Heart left ventricle (tissue), 16 donors: ENCODE measurements around the gene SORBS1. TPM values are rescaled to one million over a fixed set of nuclear protein-coding genes. Genes with fewer than 3 reads are reported as not detected.

Source experiments
- ATAC-seq, 4 donors: fragments of 200-7000 bp; cut with Tn5 transposase; one replicate each; pipeline ENCODE4 v1.9.1; 2020 to 2022; ENCODE audit warnings: moderate library complexity in 4 of 4, mild to moderate bottlenecking in 3 of 4, moderate number of reproducible peaks in 1 of 4
- DNase-seq, 5 donors: peaks; one replicate each; pipeline ENCODE4 v3.0.0-alpha.2; 2020
- H3K27ac ChIP-seq, 12 donors: fragments of 200-600 bp; sonication (generic) in 4 of 12; one replicate each; pipeline versions ENCODE4 v1.5.0 to v1.8.0; 2016 to 2022; ENCODE audit warnings: mild to moderate bottlenecking in 2 of 12
- H3K27me3 ChIP-seq, 9 donors: fragments of 200-600 bp; sonication (generic) in 2 of 9; one replicate each; pipeline versions ENCODE4 v1.5.1 to v1.8.0; 2016 to 2022; ENCODE audit warnings: mild to moderate bottlenecking in 3 of 9
- H3K36me3 ChIP-seq, 9 donors: fragments of 200-600 bp; sonication (generic) in 2 of 9; one replicate each; pipeline versions ENCODE4 v1.5.0 to v1.8.0; 2018 to 2022; ENCODE audit warnings: mild to moderate bottlenecking in 2 of 9
- H3K4me1 ChIP-seq, 12 donors: fragments of 200-600 bp; sonication (generic) in 4 of 12; one replicate each; pipeline versions ENCODE4 v1.5.0 to v1.8.0; 2016 to 2022; ENCODE audit warnings: mild to moderate bottlenecking in 3 of 12
- H3K4me3 ChIP-seq, 12 donors: fragments of 200-600 bp; sonication (generic) in 4 of 12; one replicate each; pipeline versions ENCODE4 v1.5.0 to v1.8.0; 2017 to 2022; ENCODE audit warnings: mild to moderate bottlenecking in 9 of 12, moderate library complexity in 4 of 12
- H3K9me3 ChIP-seq, 12 donors: fragments of 200-600 bp; sonication (generic) in 4 of 12; one replicate each; pipeline versions ENCODE4 v1.5.0 to v1.8.0; 2016 to 2022; ENCODE audit warnings: mild to moderate bottlenecking in 1 of 12
- POLR2A ChIP-seq, 2 donors: fragments of 450-650 bp; IDR thresholded peaks; one replicate each; pipeline ENCODE4 v1.6.1; 2017; ENCODE audit warnings: antibody characterized with exemption in 2 of 2, mild to moderate bottlenecking in 2 of 2, moderate library complexity in 2 of 2
- WGBS, 4 donors: extraction: QIAGEN DNeasy Blood & Tissue Kit in 2 of 4; methylation state at CpG; one replicate each; pipeline versions ENCODE4 v1.1.5 to v1.1.7; 2013 to 2018; 5-methylcytosine and 5-hydroxymethylcytosine counted together
- intact Hi-C, 10 donors: fragments of 100-400 bp; cut with DNase I; formaldehyde crosslinking; loops; one replicate each; pipeline versions ENCODE4 v1.11.1 to v1.14.2; 2022
- polyA plus RNA-seq, 2 donors: library from polyadenylated mRNA; stranded (reverse); fragments of 200-250 nt; gene quantifications; one replicate each; pipeline ENCODE4 v1.2.3, GENCODE V29; 2013
- total RNA-seq, 9 donors: library from RNA; depleted of rRNA in 2 of 9; stranded (reverse); fragments of >200 nt in 2 of 9; fragmentation: NEBNext Ultra II Directional in 3 of 9; extraction: Animal tissue kit (Norgen Biotek cat#: 25700) in 3 of 9; gene quantifications; one replicate each; pipeline versions ENCODE4 v1.1.0 to v1.2.4, GENCODE V29; 2016 to 2023
- TF ChIP-seq, protein P1 (sequence below), 12 donors: fragments of 200-600 bp; sonication (generic) in 4 of 12; IDR thresholded peaks; one replicate each; pipeline versions ENCODE4 v1.5.0 to v1.8.0; 2018 to 2022; ENCODE audit warnings: antibody characterized with exemption in 12 of 12, mild to moderate bottlenecking in 5 of 12
- donor health status: ischemic (EF 13 %, LVEDD 7.1; RV severe dilation, severe dysfunction).
- donor health status: healthy with polysubstance abuse.
- donor health status: DM: no; HTN: yes; CAD: no.
- donor health status: DM: no; HTN: no; CAD: no.
- donor health status: ischemic (EF 25% LVEDD 6.9; RV normal size, moderate dysfunction).
- donor health status: ischemic (EF 25% LVEDD 5.7; RV mildly dilated, moderate dysfunction).
- donor health status: healthy.
- donor health status: DM: yes; HTN: yes; CAD: no.
- donor health status: ischemic (EF 35%, LVEDD 5.7; RV mildly dilated, moderate dysfunction).
- donor health status: nonischemic (EF 11% LVEDD 7.7; RV severe dilation, severe dysfunction).
- donor health status: DM: yes; HTN: yes; CAD: no.
- donor health status: PGD.
- donor health status: ischemic (EF 29% LVEDD 5.4; RV normal size, mild dysfunction).
- donor health status: nonischemic (EF 23%, LVEDD 6.1; RV moderate dilation, normal function).

The SORBS1 gene
- total and polyA plus RNA-seq, 11 donors = 355 to 1,440 (median 886) TPM

DNA sequence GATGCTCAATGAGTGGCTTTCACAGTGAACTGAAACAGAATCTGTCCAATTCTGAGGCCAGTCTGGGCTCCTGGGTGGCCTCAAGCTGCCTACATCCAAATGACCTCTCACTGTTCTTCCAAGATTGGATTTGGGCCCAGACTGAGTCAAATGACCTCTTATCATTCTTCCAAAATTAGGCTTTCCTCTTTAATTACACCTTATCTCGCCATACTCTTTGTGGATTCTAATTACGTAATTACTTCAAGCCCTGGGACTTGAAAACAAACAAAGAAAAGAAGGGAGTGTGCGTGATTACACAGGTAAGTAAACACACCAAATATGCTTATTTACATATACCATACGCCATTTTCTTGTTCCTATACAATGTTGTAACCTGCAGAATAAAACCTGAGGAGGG is 18.8 kb downstream of the SORBS1 start:
- no peaks in the 10 kb centered on the region for H3K36me3 ChIP-seq
- H3K27ac ChIP-seq = peak overlapping the region; percentile 51 to 96 (median 84)
- peak; percentile 64 to 74 (median 65) for ATAC-seq
- TF ChIP-seq, protein P1, sequence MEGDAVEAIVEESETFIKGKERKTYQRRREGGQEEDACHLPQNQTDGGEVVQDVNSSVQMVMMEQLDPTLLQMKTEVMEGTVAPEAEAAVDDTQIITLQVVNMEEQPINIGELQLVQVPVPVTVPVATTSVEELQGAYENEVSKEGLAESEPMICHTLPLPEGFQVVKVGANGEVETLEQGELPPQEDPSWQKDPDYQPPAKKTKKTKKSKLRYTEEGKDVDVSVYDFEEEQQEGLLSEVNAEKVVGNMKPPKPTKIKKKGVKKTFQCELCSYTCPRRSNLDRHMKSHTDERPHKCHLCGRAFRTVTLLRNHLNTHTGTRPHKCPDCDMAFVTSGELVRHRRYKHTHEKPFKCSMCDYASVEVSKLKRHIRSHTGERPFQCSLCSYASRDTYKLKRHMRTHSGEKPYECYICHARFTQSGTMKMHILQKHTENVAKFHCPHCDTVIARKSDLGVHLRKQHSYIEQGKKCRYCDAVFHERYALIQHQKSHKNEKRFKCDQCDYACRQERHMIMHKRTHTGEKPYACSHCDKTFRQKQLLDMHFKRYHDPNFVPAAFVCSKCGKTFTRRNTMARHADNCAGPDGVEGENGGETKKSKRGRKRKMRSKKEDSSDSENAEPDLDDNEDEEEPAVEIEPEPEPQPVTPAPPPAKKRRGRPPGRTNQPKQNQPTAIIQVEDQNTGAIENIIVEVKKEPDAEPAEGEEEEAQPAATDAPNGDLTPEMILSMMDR (IDR thresholded peaks at IDR 0.05) = no peak
- TF ChIP-seq POLR2A (IDR thresholded peaks at IDR 0.05) = no peak
- no peaks in the 10 kb centered on the region for H3K27me3 ChIP-seq
- H3K4me3 ChIP-seq = no peak overlapping the region
- peak in 2 of 5 donors; percentile 42 to 56 for DNase-seq
- intact Hi-C loops = no loop called here
- no peaks in the 10 kb centered on the region for H3K9me3 ChIP-seq
- 19 to 37% (median 32%) methylated on average over 4 of the region's 4 CpGs for whole genome bisulfite sequencing, 4 donors
- peaks cover 0 to 100% (median 80%) of the 10 kb centered on the region in 12 donors for H3K4me1 ChIP-seq

DNA sequence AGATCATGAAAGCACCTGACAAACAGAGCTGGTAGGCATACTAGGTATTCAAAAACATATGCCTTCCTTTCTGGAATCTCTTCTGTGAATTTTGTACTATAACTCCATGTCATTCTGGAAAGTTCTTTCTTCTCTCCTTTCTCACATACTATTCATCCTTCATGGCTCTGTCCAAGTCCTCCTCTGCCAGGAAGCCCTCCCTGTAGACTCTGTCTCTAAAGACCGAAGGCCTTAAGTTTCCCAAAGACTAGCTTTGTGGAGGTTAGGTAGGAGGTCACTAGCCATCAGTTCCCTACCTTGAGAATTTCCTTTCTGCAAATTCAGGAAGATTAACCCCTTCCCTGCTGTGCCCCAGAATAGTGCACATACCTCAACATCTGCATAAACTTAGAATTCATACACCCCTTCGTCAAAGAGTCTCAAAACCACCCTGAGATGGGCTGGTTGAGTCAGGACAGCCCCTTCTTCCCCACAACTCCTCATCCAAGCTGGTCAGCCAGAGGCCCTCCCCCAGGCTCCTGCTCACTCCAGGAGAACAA is 20.6 kb downstream of the SORBS1 start:
- Histone ChIP-seq H3K9me3 (no peaks in the 10 kb centered on the region), H3K27me3 (no peaks in the 10 kb centered on the region), H3K4me3 (no peak overlapping the region), H3K27ac (peak overlapping the region; percentile 21 to 96 (median 84)), H3K36me3 (no peaks in the 10 kb centered on the region), H3K4me1 (peaks cover 6 to 100% (median 89%) of the 10 kb centered on the region in 12 donors)
- intact Hi-C loops = no loop called here
- ATAC-seq = no peak
- TF ChIP-seq POLR2A (IDR thresholded peaks at IDR 0.05) = no peak
- TF ChIP-seq, protein P1 (IDR thresholded peaks at IDR 0.05) = no peak
- DNase-seq = no peak
- WGBS, 4 donors = 75 to 89% (median 88%) methylated on average over 2 of the region's 2 CpGs

DNA sequence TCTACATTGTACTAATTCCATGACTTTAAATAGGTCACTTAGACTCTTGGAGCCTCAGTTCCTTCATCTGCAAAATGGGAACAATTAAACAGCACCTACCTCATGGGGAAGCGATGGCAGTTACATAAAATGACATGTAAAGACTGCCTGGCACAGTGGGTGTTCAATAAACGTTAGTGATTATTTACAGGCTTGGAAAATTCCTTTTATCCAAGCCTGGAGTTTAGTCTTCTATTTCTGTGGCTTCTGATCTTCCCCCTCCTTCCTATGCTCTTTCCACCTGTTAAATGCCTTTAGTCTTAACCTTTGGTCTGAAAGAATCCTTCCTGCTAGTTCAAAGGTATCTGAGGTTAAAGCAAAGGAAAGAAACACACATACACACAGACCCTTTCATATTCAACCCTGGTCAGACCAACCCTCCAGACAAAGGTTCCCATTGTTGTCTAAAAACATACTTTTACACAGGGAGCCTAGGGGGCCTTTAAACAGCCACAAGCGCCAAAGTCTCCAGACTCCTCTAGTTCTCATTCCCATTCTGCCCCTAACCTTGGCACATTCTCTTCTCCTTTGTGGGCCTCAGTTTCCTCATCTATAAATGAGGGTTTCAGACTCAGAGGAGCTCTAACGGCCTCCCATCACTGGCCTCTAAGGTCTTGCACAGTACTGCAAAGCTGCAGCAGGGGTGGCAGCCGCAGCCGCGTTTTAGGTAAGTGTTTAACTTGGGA is 21.4 kb downstream of the SORBS1 start:
- Histone ChIP-seq H3K27ac (peak overlapping the region in 11 of 12 donors; percentile 61 to 96 (median 85)), H3K27me3 (no peaks in the 10 kb centered on the region), H3K4me1 (peaks cover 6 to 100% (median 82%) of the 10 kb centered on the region in 12 donors), H3K9me3 (no peaks in the 10 kb centered on the region), H3K36me3 (no peaks in the 10 kb centered on the region), H3K4me3 (no peak overlapping the region)
- intact Hi-C loops = no loop called here
- DNase-seq = no peak
- TF ChIP-seq, protein P1 (IDR thresholded peaks at IDR 0.05) = no peak
- no peak for TF ChIP-seq POLR2A (IDR thresholded peaks at IDR 0.05)
- ATAC-seq = no peak
- WGBS, 4 donors = 58 to 77% (median 66%) methylated on average over 7 of the region's 7 CpGs

DNA sequence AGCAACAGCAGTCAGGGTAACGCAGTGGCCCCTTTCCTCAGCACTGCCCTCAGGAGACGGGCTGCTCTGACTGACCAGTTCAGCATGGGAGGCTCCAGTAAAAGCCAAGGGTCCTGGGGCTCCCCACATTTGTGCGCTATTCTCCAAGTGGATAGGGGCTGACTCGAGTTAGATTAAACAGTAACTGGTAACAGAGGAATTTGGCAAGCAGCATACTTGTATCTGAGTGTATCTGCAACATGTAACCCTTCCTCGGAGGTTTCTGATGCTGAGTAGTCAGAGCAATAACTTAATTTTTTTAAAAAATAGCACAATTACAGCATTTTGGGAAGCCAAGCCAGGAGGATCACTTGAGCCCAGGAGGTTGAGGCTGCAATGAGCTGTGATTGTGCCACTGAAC is 22.8 kb downstream of the SORBS1 start:
- Histone ChIP-seq H3K27ac (peak overlapping the region in 10 of 12 donors; percentile 65 to 96 (median 88)), H3K9me3 (no peaks in the 10 kb centered on the region), H3K4me3 (no peak overlapping the region), H3K27me3 (no peaks in the 10 kb centered on the region), H3K4me1 (peaks cover 6 to 100% (median 77%) of the 10 kb centered on the region in 12 donors), H3K36me3 (no peaks in the 10 kb centered on the region)
- intact Hi-C loops = no loop called here
- 50 to 64% (median 53%) methylated on average over 5 of the region's 5 CpGs for WGBS, 4 donors
- peak in 1 of 4 donors; percentile 3 for ATAC-seq
- DNase-seq = no peak
- TF ChIP-seq, protein P1 (IDR thresholded peaks at IDR 0.05) = no peak
- TF ChIP-seq POLR2A (IDR thresholded peaks at IDR 0.05) = no peak
